ENCODE results near the gene FSD1. TPM values are rescaled to one million over a fixed set of nuclear protein-coding genes. Genes with fewer than 3 reads are reported as not detected.
"Not testable (repeated sequence)": the region's sequence is repeated elsewhere in the genome, so short reads cannot be mapped to it uniquely, and the experiment has no call there.

The FSD1 gene
- total RNA-seq, 1 donor from 2014 or later: 26.8 TPM

DNA sequence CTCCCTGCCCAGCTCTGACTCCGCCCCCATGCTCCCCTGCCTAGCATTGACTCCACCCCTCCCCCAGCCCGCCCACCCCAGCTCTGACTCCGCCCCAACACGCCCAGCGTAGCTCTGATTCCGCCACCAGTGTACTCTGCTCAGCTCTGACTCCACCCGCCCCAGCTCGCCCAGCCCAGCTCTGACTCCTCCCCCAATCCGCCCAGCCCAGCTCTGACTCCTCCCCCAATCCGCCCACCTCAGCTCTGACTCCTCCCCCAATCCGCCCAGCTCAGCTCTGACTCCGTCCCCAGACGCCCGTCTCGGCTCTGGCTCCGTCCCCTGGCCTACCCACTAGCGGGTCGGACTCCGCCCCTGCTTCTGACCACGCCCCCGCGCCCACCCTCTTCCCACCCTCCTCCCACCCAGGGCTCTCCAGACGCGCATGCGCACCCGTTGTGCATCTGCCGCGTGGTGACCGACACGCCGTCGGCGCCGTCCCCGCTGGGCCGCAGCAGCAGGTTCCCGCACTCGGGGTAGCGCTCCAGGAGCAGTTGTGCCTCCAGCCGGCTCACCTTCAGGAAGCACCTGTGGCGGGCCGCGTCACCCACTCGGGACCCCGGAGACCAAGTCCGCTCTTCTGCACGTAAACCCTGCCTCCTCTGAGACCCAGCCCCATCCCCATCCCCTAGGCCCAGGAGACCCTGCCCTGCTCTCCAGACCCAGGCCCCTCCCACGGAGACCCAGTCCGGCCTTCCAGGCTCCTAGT is 24.0 kb downstream of the FSD1 start:
- H3K9me3 Mint-ChIP-seq: no peaks in the 10 kb centered on the region
- peak overlapping the region; percentile 83 for H3K4me3 Mint-ChIP-seq (ENCODE audit: low read depth)
- H3K4me1 Mint-ChIP-seq (ENCODE audit: low read depth): peaks cover 17% of the 10 kb centered on the region
- peak overlapping the region; percentile 76 for H3K27ac Mint-ChIP-seq
- peak; percentile 85 for DNase-seq (ENCODE audit: low spot score)
- intact Hi-C loops (cut with micrococcal nuclease): loop anchor here (1.0 to 10.0 kb wide), 2 partner anchors 15 to 146 kb away; partner anchors contain the start of genes HDGFL2 and MPND
- peaks cover 3% of the 10 kb centered on the region for H3K27me3 Mint-ChIP-seq (ENCODE audit: low read depth)
- H3K36me3 Mint-ChIP-seq (ENCODE audit: low read depth): peaks cover 3% of the 10 kb centered on the region

DNA sequence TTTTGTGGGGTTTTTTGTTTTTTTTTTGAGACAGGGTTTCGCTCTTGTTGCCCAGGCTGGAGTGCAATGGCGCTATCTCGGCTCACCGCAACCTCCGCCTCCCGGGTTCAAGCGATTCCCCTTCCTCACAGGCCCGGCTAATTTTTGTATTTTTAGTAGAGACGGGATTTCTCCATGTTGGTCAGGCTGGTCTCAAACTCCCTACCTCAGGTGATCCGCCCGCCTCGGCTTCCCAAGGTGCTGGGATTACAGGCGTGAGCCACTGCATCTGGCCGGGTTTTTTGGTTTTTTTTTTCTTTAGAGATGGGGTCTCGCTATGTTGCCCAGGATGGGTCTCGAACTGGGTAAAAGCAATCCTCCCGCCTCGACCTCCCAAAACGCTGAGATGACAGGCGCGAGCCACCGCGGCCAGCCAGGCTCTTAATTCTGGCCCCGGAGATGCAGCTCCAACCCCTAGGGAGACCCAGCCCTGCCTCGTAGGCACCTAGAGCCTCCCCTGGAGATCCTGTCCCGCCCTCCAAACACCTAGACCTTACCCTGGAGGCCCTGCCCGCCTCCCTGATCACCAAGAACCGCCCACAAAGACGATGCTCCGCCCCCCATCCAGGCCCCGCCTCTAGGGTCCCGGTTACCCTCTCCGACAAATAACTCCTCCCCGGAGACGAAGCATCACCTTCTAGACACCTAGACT is 24.7 kb downstream of the FSD1 start:
- peak overlapping the region; percentile 83 for H3K4me3 Mint-ChIP-seq (ENCODE audit: low read depth)
- H3K27ac Mint-ChIP-seq: peak overlapping the region; percentile 76
- intact Hi-C loops (cut with micrococcal nuclease): loop anchor here (1.0 to 10.0 kb wide), 2 partner anchors 14 to 146 kb away; partner anchors contain the start of genes HDGFL2 and MPND
- H3K27me3 Mint-ChIP-seq (ENCODE audit: low read depth); DNase-seq (ENCODE audit: low spot score); H3K36me3 Mint-ChIP-seq (ENCODE audit: low read depth); H3K9me3 Mint-ChIP-seq: not testable (repeated sequence)
- peaks cover 17% of the 10 kb centered on the region for H3K4me1 Mint-ChIP-seq (ENCODE audit: low read depth)

DNA sequence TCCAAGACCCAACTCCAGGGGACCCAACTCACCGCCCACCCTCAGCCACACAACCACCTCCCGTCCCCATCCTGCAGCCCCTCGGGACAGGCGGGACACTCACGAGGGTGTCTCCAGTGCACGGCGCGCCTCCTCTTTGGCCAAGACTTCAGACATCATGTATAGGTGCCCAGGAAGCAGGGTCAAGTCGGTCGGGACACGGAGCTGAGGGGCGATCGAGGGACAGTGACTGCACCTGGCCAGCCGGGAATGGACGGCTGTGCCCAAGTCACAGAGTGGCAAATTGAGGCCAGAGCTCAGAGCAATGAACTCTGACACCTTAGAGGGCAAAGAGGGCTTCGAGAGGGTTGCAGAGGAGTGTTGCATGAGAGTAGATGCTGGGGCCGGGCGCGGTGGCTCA is 25.5 kb downstream of the FSD1 start:
- Mint-ChIP-seq H3K4me3 (ENCODE audit: low read depth) (peak overlapping the region; percentile 17), H3K9me3 (no peaks in the 10 kb centered on the region), H3K27me3 (ENCODE audit: low read depth) (peaks cover 3% of the 10 kb centered on the region), H3K27ac (no peak overlapping the region), H3K4me1 (ENCODE audit: low read depth) (peaks cover 17% of the 10 kb centered on the region), H3K36me3 (ENCODE audit: low read depth) (peaks cover 8% of the 10 kb centered on the region)
- no peak for DNase-seq (ENCODE audit: low spot score)
- intact Hi-C loops (cut with micrococcal nuclease): loop anchor here (10.0 kb wide), 1 partner anchor 145 kb away; the partner anchor contains the start of gene HDGFL2

DNA sequence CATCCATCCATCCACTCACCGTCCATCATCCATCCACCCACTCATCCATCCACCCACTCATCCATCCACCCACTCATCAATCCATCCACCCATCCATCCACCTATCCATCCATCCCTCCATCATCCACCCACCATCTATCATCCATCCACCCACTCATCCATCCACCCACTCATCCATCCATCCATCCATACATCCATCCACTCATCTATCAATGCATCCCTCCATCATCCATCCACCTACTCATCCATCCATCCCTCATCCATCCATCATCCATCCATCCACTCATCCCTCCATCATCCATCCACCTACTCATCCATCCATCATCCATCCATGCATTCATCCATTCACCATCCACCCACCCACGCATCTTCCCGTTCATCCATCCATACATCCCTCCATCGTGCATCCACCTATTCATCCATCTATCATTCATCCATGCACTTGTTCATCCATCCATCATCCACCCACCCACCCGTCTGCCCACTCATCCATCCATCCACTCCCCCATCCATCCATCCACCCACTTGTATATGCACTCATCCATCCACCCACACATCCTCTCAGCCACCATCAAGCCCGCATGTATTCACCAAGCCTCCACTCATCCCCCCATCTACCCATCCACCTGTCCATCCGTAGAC is 30.7 kb downstream of the FSD1 start:
- Mint-ChIP-seq H3K27ac (no peak overlapping the region), H3K4me1 (ENCODE audit: low read depth) (peaks cover 11% of the 10 kb centered on the region), H3K4me3 (ENCODE audit: low read depth) (no peak overlapping the region), H3K27me3 (ENCODE audit: low read depth) (no peaks in the 10 kb centered on the region), H3K9me3 (peaks cover 7% of the 10 kb centered on the region), H3K36me3 (ENCODE audit: low read depth) (peaks cover 15% of the 10 kb centered on the region)
- intact Hi-C loops (cut with micrococcal nuclease): no loop called here
- DNase-seq (ENCODE audit: low spot score): no peak

DNA sequence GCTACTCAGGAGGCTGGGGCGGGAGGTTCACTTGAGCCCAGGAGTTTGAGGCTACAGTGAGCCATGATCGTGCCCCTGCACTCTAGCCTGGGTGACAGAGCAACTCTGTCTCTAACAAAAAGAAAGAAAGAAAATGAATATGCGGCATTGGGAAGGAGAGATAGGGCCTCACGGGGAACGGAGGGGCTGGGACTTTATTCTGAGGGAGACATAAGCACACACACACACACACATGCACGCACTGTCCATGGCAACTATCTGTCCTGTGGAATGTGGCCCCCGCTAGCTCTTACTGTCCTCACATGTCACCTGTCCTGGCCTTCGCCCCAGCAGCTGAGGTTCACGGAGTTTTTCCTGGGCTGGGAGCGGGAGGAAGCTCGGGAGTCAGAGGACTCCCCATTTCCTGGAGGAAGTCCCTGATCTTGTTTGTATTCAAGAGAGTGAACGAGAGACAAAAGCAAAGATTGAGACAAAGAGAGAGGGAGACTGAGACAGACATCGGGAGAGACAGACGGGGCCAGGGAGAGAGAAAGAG is 33.6 kb downstream of the FSD1 start:
- Mint-ChIP-seq H3K27ac (peak overlapping the region; percentile 93), H3K27me3 (ENCODE audit: low read depth) (no peaks in the 10 kb centered on the region), H3K9me3 (peaks cover 7% of the 10 kb centered on the region), H3K4me3 (ENCODE audit: low read depth) (peak overlapping the region; percentile 89), H3K36me3 (ENCODE audit: low read depth) (peaks cover 13% of the 10 kb centered on the region), H3K4me1 (ENCODE audit: low read depth) (peaks cover 16% of the 10 kb centered on the region)
- intact Hi-C loops (cut with micrococcal nuclease): no loop called here
- DNase-seq (ENCODE audit: low spot score): peak; percentile 18

DNA sequence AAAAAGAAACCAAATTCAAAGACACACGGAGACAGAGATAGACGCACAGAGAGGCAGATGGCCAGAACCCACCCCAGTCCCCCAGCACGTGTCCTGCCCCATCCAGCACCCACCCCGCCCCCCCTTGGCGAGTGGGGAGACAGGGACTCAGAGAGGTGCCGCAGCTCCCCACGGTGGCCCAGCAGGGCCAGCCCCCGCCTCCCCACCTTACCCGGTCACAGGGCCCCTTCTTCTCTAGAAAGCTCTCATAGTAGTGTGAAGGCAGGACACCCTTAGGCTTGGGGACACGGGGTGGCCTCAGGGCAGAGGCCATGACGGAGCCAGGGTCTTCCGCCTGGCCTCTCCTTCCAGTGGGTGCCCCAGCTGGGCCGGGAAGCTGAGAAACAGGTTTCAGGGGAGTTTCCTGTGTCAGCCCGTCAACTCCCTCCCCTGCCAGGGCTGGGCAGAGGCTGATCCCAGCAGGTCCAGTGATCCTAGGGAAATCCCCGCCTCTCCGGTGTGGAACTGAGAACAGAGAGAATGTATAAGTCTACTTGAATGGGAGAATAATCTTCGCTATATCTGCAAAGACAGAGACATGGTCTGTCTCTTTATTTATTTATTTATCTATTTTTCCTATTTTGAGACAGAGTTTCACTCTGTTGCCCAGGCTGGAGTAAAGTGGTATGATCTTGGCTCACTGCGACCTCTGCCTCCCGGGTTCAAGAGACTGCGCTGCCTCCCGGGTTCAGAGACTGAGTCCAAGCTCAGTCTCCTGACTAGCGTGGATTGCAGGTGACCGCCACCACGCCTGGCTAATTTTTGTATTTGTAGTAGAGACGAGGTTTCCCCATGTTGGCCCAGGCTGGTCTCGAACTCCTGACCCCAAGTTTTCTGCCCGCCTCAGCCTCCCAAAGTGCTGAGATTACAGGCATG is 34.3 kb downstream of the FSD1 start, which contains the start of gene STAP2:
Gene STAP2, minus strand, starts transcription at position 387 of the 915 bp plus-strand sequence. Its CDS starts 74 bp downstream, at position 313.
- peak; percentile 23 for DNase-seq (ENCODE audit: low spot score)
- Mint-ChIP-seq H3K27me3 (ENCODE audit: low read depth) (no peaks in the 10 kb centered on the region), H3K27ac (peak within 1 kb of the TSS; percentile 93), H3K9me3 (peaks cover 7% of the 10 kb centered on the region), H3K36me3 (ENCODE audit: low read depth) (peaks cover 13% of the 10 kb centered on the region), H3K4me1 (ENCODE audit: low read depth) (peaks cover 16% of the 10 kb centered on the region), H3K4me3 (ENCODE audit: low read depth) (peak within 1 kb of the TSS; percentile 89)
- intact Hi-C loops (cut with micrococcal nuclease): no loop called here

DNA sequence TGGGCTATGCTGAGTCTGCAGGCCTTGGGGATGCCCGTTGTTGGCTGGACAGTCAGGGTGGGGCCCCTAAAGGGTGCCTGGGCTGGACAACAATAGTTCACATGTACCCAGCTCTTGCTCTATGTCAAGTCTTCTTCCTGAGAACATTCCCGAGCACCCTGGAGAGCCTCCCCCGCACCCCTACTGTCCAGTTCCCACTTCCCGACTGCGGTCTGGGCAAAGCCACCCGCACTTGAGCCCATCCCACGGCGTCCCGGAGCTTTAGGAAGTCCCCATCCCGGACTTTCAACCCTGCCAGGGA is 37.9 kb downstream of the FSD1 start:
- Mint-ChIP-seq H3K9me3 (no peaks in the 10 kb centered on the region), H3K4me1 (ENCODE audit: low read depth) (peaks cover 16% of the 10 kb centered on the region), H3K4me3 (ENCODE audit: low read depth) (peak overlapping the region; percentile 92), H3K27ac (peak overlapping the region; percentile 91), H3K36me3 (ENCODE audit: low read depth) (peaks cover 10% of the 10 kb centered on the region), H3K27me3 (ENCODE audit: low read depth) (no peaks in the 10 kb centered on the region)
- intact Hi-C loops (cut with micrococcal nuclease): loop anchor here (2.0 kb wide), 1 partner anchor 27 kb away; no protein-coding TSS in a partner anchor
- no peak for DNase-seq (ENCODE audit: low spot score)

DNA sequence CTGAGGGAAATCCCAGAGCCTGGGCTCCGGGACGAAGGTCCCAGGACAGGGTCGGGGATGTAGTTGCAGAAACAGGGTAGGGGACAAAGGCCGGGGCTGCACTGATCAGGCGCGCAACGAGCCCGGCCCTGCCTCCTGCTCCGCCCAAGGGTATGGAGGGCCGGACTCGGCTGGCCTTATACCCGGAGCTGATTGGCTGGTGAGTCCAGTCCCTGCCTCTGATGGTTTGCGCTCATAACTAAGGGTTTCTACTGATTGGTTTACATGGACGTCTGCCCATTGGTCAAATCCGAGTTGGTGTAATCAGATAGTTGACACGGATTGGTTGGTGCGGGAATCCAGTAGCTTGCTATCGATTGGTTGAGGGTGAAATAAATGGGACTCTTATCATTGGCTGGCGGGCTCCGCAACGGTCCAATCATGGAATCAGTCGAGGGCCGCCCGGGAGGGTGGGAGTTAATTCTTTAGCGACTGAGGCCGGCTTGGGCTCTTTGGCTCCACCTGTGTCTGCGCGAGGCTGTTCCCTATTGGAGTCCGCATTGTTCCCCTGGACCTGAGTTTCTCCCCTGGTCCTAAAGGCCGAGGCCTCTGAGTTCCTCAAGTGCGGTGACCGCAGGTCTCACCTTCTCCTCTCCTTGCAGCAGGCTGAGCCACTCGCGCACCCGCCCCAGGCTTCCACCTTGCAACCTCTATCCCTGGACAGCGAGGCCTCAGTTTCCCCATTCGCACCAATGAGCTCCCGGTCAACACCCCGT is 38.4 kb downstream of the FSD1 start:
- H3K36me3 Mint-ChIP-seq (ENCODE audit: low read depth): peaks cover 13% of the 10 kb centered on the region
- peaks cover 15% of the 10 kb centered on the region for H3K4me1 Mint-ChIP-seq (ENCODE audit: low read depth)
- intact Hi-C loops (cut with micrococcal nuclease): loop anchor here (1.0 to 2.0 kb wide), 3 partner anchors 14 to 58 kb away; partner anchors contain the start of gene SH3GL1
- H3K4me3 Mint-ChIP-seq (ENCODE audit: low read depth): peak overlapping the region; percentile 92
- no peaks in the 10 kb centered on the region for H3K9me3 Mint-ChIP-seq
- peak overlapping the region; percentile 91 for H3K27ac Mint-ChIP-seq
- peak; percentile 95 for DNase-seq (ENCODE audit: low spot score)
- H3K27me3 Mint-ChIP-seq (ENCODE audit: low read depth): no peaks in the 10 kb centered on the region

DNA sequence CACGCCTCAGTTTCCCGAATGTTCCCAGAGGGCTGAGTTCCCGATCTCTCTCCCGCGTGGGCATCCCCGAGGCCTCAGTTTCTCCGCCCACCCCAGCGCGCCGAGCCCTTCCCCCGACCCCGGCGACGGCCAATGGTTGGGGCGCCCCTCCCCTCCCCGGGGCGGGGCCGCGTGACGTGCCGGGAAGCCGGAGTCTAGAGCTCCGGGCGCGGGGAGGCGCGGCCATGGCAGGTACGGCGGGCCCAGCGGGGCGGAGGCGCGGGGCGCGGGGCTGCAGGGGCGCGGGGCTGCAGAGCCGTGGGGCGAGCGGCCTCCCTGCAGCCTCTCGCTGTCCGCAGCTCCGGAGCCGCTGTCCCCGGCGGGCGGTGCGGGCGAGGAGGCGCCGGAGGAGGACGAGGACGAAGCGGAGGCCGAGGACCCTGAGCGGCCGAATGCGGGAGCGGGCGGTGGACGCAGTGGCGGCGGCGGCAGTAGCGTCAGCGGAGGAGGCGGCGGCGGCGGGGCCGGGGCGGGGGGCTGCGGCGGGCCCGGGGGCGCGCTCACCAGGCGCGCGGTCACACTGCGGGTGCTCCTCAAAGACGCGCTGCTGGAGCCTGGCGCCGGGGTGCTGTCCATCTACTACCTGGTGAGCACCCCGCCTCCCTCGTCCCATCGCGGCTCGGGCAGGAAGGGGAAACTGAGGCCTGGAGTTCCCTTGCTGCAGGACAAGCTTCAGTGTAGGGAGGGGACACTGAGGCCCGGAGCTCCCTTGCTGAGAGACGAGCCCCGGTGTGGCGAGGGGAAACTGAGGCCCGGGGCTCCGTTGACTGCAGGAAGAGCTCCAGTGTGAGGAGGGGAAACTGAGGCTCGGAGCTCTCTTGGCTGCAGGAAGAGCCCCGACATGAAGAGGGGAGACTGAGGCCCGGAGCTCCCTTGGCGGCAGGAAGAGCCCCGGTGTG is 39.2 kb downstream of the FSD1 start, which contains the start of gene MPND:
Gene MPND, plus strand, starts transcription at position 193 of the 938 bp plus-strand sequence. Its CDS starts 32 bp downstream, at position 225.
- Mint-ChIP-seq H3K9me3 (no peaks in the 10 kb centered on the region), H3K36me3 (ENCODE audit: low read depth) (peaks cover 13% of the 10 kb centered on the region), H3K27ac (peak within 1 kb of the TSS; percentile 91), H3K4me3 (ENCODE audit: low read depth) (peak within 1 kb of the TSS; percentile 92), H3K4me1 (ENCODE audit: low read depth) (peaks cover 8% of the 10 kb centered on the region), H3K27me3 (ENCODE audit: low read depth) (no peaks in the 10 kb centered on the region)
- peak; percentile 92 for DNase-seq (ENCODE audit: low spot score)
- intact Hi-C loops (cut with micrococcal nuclease): loop anchor here (1.0 to 2.0 kb wide), 3 partner anchors 15 to 57 kb away; partner anchors contain the start of gene SH3GL1

DNA sequence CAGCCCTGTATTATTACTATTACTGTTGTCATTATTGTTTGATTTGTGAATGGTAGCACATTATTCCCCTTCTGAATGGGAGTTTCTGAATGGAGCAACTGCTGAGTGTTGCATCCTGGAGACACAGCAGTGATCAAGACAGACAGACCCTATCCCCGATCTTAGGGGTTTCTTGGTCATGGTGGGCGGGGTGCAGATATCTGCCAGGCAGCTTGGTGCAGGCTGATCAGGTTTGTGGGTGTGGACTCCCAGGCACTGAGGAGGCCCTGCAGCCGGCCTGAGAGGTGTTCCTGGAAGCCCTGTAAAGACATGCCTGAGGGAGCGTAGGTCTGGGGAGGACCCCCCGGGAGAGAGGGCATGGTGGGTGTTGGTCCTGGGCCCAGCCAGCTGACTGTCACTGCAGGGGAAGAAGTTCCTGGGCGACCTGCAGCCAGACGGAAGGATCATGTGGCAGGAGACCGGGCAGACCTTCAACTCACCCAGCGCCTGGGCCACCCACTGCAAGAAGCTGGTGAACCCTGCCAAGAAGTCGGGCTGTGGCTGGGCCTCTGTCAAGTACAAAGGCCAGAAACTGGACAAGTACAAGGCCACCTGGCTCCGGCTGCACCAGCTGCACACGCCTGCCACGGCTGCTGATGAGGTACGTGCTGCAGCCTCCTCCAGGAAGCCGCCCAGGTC is 41.1 kb downstream of the FSD1 start:
- Mint-ChIP-seq H3K27me3 (ENCODE audit: low read depth) (no peaks in the 10 kb centered on the region), H3K27ac (no peak overlapping the region), H3K4me3 (ENCODE audit: low read depth) (peak overlapping the region; percentile 37), H3K4me1 (ENCODE audit: low read depth) (peaks cover 5% of the 10 kb centered on the region), H3K9me3 (no peaks in the 10 kb centered on the region), H3K36me3 (ENCODE audit: low read depth) (peaks cover 21% of the 10 kb centered on the region)
- intact Hi-C loops (cut with micrococcal nuclease): no loop called here
- DNase-seq (ENCODE audit: low spot score): no peak
